ENCODE results near the gene LDLRAD4.
"Not testable (repeated sequence)": the region's sequence is repeated elsewhere in the genome, so short reads cannot be mapped to it uniquely, and the experiment has no call there.

LDLRAD4 gene

DNA sequence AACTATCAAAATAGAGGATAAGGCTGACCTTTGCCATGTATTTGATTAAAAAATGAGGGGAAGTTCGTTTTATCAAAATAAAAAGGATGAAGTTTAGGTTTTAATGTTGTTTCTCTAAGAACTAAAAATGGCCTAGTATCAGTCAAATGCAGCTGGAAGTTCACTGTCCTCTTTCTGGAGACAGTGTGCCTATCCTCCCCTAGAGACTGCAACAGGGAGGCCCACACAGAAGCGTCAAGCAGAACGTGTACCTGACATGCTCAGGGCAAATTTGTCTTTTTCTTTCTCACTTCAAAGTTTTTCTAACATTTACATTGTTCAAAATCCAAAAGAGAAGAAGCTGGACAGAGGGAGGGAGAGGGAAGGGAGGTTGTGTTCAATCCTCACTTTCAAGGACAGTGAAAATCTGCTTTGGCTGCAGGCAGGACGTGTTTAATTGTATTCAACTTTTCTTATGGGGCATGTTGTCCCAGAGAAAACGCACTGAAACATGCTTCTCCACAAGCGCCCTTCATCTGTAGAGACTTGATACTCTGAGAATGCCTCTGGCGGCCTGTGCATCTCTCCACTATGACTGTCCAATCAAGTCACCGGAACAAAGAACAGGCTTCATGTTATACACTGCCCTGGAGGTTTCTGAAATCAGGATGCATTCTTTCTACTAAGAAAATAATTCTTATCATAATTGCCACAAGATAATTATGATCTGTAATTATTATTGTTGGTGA is 442.7 kb downstream of the LDLRAD4 start:
- DNase-seq, result no peak

DNA sequence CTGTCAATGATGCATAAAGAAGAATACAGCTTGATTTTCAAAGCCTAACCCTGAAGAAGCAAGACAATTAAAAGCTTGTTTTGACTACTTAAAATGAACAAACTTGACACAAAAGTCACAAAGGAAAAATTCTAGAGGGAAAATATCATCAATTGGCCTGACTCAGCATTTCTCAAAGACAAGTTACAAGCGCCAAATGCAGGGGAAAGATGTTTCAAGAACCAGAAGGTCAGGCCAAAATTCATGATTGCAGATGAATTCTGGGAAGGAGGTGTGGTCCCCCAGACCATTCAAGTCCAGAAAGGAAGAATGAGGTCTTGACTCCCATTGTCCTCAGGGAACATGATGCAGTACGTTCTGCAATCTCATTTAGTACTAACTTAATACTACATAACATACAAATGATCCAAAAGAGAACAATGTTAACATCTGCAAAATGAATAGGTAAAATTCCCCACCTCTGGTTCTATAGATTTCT is 443.3 kb downstream of the LDLRAD4 start:
- DNase-seq, result no peak

DNA sequence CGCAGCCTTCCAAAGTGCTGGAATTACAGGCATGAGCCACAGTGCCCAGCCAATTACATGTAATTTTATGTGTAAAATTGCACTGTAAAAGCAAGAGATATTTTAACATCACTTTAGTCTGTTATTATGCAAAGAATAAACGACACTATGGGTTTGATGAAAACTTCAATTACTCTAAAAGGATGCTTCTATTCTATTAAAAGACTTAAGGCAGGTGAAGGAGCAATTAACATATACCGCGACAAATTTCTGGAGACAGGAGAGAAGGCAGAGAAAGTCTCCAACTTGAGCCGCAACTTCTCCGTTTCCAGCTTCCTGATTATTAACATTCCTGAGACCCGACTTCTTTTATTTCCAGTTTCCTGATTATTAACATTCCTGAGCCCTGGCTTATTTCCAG is 454.1 kb downstream of the LDLRAD4 start:
- DNase-seq, result no peak

- DNase-seq, result no peak
Observed at GRCh38 chr18:13676471-13676870, 457.9 kb downstream of the LDLRAD4 start.

- not testable (repeated sequence) for DNase-seq
Observed at GRCh38 chr18:13677350-13677749, 458.8 kb downstream of the LDLRAD4 start.

DNA sequence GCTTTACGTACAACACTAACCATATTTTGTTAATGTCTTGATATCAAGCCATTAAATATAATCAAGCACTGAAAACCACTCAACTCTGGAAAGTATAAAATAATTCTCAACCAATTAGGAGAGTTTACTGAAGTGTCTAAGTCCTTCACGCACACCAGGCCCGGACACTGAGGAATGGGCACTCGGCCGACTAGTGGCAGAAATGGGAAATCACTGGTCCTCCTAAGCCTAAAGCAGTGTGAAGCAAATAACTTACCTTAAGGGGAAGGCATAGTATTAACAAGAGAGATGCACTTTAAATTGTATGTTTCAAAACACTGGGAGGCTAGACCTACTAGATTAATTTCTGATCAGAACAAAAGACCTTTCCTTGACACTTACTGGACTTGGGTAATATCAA is 462.1 kb downstream of the LDLRAD4 start:
- no peak for DNase-seq

DNA sequence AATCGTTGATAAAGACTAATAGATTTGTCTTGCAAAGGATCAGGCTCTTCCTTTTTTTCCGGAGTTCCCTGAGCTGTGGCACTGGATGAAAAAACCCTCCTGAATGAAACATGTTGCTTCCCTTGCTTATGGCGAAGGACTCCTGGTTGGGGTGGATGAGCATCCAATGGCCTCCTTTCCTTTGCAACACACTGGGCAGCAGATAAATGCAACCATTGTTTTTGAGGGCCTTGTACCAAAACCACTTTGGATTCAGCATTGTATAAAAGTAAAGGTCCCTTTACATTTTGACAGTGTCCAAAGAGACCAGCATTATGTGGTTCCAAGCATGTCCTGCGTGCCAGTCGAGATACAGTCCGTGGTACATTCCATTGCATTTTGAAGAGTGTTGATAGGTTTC is 463.1 kb downstream of the LDLRAD4 start:
- DNase-seq, result no peak

GRCh38 chr18:13684546-13684945 is 466.0 kb downstream of the LDLRAD4 start:
- no peak for DNase-seq

DNA sequence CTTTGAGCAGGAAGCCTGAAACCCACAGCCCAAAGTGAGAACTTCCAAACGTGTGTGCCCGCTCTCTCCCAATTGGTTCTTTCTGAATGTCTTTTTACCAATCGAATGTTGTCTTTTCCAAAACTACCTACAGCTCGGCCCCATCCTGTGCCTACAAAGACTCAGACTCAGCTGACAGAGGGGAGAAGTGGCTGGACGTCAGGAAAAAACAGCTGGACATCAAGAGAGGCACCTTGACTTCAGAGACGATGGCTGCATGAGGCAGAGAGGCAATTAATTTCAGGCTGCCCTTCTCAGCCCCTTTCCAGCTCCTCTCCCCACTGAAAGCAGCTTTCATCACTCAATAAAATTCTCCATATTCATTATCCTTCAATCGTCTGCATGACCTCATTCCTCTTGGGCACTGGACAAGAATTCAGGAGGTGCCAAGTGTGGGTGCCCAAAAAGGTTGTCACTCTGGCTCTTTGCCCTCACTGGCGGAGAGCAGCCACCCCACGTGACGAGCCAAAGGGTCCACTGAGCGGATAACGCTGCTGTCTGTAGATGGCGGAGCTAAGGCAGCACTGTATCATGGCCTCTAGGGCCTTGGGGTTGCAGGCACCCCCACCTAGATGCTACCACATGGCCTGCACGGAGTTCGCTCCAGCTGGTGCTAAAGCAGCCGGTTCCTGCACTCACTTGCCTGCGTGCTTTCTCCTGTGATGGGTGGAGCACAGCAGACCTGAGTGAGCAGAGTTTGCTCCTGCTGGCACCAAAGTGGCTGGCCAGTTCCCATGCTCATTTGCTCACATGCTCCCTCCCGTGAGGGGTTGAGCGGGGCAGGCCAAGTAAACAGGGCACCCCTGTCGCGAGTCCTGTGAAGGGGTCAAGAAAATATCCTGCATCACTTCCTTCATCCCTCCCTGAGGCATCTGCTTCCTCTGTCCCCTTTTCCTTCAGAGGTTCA is 469.9 kb downstream of the LDLRAD4 start:
- DNase-seq, result no peak

DNA sequence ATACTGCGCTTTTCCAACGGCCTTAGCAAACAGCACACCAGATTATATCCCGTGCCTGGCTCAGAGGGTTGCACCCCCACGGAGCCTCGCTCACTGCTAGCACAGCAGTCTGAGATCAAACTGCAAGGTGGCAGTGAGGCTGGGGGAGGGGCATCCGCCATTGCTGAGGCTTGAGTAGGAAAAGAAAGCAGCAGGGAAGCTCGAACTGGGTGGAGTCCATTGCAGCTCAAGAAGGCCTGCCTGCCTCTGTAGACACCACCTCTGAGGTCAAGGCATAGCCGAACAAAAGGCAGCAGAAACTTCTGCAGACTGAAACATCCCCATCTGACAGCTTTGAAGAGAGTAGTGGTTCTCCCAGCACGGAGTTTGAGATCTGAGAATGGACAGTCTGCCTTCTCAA is 471.5 kb downstream of the LDLRAD4 start:
- not testable (repeated sequence) for DNase-seq

DNA sequence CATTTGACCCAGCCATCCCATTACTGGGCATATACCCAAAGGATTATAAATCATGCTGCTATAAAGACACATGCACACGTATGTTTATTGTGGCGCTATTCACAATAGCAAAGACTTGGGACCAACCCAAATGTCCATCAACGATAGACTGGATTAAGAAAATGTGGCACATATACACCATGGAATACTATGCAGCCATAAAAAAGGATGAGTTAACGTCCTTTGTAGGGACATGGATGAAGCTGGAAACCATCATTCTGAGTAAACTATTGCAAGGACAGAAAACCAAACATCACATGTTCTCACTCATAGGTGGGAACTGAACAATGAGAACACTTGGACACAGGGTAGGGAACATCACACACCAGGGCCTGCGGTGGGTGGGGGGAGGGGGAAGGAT is 476.8 kb downstream of the LDLRAD4 start:
- not testable (repeated sequence) for DNase-seq

DNA sequence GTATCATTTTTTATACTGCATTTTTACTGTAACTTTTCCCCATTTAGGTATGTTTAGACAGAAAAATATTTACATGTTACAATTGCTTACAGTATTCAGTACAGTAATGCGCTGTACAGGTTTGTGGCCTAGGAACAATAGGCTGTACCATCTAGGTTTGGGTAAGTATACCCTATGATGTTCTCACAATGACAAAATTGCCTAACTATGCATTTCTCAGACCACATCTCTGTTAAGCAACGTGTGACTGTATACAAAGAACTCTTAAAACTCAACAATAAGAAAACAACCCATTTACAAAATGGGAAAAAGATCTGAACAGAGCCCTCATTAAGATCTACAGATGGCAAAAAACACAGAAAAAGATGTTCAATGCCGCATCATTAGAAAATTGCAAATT is 478.4 kb downstream of the LDLRAD4 start:
- no peak for DNase-seq

DNA sequence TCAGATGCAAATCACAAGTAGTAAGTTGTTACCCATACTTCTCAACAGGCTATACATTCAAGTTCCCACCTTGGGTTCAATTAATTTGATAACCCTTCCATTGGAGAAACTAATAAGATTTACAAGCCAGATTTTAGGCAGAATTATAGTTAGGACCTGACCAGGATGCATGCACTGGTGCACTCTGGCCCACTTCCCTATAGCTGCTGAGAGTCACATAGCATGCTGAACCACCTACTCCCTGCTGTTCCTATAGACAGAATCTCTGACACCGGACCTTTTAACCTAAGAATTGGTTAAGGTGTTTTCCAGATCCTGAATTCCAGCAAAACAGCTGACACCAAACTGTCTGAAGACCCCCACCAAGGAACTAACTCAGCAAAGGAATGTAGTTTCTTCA is 481.6 kb downstream of the LDLRAD4 start:
- no peak for DNase-seq

All from COR-L47 (cell line).